Fibroblast of upper back skin (primary cell): ENCODE measurements around the gene CC2D2A.
"Not testable (repeated sequence)": the region's sequence is repeated elsewhere in the genome, so short reads cannot be mapped to it uniquely, and the experiment has no call there.

Source experiments
- DNase-seq: peaks from one replicate; pipeline ENCODE4 v3.0.0-alpha.2; 2013

Gene CC2D2A

DNA sequence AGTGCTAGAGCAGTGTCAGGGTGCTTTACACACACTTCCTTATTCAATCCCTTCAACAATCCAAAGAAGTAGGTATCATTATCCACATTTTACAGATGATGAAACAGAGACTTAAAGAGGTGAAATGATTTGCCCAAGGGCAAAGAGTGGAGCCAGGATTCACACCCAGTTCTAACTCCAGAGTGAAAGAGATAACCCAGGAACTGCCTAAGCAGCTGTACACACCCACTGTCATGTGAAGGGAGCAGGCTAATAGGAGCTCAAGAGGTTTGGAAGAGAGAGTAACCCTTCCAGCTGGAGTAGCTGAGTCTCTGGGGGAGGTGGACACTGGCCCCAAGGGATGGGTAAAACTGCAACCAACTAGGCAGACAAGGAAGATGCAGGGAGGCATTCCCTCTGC, 92.9 kb downstream of the CC2D2A start:
- no peak for DNase-seq

DNA sequence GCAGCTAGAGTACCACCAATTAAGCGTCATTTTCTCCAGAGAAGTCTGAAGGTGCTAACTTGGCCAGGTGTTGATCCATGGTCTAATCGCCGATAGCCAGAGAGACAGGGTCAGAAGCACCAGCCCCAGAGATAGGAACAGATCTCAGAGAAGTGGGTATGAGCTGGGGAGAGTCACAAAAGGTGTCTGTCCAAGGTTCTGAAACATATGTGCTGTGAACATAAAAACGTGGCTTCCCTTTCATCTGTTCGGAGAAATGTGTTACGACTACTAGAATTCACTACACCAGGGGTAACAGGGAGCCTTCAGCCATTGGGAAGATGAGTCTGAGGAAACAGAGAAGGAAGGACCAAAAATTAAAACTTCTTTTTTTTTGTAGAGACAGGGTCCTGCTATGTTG, 94.2 kb downstream of the CC2D2A start:
- DNase-seq: no peak

DNA sequence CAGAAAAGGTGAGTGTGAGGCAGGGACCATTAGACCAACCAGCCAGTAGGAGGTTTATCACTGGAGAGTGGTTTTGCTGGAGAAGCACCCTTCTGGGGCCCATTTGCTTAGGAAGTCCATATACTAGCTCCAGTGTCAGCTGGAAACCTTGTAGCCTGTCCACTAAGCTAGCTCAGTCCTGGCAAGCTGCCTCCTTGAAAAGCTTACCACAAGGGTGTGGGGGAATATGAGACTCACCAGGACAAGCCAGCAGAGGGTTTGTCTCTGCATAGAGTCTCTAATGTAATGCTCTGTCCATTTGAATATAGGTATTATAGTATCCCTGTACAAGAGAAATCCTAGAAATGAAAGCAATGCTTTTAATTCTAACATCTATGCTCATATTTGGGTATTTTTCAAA, 99.1 kb downstream of the CC2D2A start:
- no peak for DNase-seq

DNA sequence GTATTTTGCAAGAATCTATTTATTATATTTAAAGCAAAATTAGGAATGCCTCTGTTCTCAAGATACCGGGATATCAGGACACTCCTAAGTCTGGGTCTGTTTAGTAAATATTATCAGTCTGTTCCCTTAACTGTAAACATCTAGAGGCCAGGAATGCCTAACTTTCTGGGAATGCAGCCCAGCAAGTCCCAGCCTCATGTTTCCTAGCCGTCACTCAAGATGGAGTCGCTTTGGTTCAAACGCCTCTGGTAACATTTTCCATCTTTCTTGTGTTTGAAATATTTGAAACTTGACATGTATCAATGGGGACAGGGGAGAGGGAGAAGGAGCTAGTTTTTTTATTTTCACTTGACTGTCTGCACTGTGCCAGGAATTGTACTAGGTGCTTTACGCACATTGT, 100.1 kb downstream of the CC2D2A start:
- DNase-seq: no peak

DNA sequence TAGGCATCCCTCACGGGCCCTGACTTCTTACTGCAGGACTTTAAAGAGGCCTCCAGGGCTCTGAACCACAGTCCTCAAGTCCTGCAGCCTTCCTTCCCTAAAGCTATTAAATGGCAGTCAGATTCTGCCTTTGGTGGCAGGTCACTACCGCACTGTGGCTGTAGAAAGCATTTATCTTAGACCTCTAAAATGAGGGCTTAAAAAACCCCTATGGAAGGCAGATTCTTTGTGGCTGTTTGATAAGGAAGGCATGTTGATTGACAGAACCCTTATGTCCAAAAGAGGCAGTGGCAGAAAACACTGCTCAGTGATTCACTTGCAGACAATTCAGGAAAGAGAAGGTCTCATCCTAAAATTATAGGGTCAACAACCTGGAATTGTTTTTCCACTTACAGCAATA, 106.3 kb downstream of the CC2D2A start:
- DNase-seq: peak; percentile 16

DNA sequence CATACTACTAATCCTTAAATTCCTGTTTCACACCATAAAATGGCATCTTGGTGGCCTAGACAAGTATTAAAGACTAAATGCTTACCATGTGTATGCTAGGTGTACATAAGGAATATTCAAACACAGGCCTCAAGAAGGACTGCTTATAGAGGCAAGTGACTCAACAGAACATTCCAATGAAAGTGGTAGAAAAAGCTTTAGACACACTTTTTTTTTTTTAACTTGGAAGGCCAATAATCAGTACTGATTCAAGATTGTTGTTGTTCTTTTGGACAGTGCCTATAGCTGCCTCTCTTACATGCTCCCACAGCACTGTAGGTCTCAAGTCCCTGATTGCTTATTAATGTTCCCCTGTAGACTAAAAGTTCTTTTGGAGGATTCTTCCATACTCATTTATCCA, 107.8 kb downstream of the CC2D2A start:
- peak; percentile 33 for DNase-seq

DNA sequence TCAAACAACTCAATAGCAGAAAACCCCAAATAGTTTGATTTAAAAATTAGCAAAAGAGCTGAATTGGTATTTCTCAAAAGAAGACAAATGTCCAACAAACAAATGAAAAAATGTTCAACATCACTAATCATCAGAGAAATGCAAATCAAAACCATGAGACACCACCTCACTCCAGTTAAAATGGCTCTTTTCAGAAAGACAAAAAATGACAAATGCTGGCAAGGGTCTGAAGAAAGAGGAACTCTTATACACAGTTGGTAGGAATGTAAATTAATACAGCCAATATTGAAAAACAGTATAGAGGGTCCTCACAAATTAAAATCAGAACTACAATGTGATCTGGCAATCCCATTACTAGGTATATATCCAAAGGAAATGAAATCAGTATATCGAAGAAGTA, 115.1 kb downstream of the CC2D2A start:
- no peak for DNase-seq

DNA sequence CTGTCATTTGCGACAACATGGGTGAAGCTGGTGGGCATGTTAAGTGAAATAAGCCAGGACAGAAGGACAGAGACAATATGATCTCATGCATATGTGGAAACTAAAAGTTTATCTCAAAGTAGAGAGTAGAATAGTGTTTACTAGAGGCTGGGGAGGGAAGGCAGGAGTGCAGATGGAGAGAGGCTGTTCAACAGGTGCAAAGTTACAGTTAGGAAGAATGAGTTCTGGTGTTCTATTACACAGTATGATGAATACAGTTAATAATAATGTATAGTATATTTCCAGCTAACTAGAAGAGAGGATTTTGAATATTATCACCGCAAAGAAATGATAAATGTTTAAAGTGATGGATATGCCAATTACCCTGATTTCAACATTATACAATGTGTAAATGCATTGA, 115.6 kb downstream of the CC2D2A start:
- DNase-seq: no peak

DNA sequence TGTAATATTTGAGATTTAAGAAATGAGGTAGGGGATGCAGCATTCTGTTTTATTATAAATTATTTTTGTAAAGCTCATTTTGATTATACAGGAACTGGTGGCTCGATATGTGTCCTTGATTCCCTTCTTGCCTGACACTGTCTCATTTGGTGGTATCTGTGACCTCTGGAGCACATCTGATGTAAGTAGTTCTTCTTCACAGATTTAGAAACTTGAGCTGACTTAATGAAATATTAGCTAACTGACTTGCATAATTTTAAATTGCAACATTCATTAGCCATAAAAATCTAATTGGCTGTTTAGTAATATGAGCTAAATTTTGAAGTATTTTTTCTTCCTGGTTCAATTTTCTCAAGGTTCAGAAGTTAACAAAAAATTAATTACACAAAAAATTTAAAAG, 116.4 kb downstream of the CC2D2A start:
- DNase-seq: no peak

DNA sequence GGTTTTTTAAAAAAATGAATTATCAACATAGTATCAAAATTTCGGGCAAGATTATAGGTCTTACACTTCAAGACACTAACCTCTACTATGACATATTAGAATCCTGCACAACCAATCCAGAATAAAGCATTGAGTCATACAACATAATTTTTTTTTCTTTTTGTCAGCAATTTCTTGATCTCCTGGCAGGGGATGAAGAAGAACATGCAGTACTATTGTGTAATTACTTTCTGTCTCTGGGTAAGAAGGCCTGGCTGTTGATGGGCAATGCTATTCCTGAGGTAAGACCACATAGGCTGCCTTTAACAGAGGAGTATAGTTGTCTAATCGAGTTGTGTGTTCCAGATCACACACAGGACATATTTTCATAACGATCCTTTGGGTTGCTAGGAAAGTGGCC, 118.0 kb downstream of the CC2D2A start:
- DNase-seq: no peak

DNA sequence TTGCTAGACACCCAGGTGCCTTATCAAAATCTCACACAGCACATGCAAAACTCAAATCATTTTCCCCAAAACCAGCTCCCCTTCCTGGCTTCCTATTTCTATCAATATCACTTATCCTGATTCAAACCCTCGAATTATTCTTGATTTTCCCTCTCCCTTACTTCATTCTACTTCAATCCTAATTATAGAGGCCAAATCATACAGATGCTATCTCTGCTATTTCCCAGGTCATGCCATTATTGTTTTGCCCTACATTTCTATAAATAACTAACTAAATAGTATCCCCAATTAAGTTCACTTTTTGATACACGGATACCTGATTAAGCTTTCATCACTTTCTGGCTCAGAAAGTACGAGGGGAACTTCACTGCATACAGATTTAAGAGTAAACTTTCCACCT, 123.1 kb downstream of the CC2D2A start:
- no peak for DNase-seq

DNA sequence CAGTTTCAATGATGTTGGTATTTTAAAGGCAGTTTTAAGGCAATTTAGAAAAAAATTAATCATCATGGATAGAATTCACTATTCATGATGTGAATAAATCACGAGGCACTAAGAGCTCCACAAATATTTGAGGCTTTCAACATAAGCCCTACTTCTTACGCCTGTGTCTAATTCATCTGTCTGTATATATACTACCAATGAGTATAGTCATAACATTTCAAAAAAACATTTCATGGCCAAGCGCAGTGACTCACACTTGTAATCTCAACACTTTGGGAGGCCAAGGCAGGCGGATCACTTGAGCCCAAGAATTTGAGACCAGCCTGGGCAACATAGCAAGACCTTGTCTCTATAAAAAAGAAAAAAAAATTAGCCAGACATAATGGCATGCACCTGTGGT, 129.0 kb downstream of the CC2D2A start:
- peak; percentile 49 for DNase-seq

DNA sequence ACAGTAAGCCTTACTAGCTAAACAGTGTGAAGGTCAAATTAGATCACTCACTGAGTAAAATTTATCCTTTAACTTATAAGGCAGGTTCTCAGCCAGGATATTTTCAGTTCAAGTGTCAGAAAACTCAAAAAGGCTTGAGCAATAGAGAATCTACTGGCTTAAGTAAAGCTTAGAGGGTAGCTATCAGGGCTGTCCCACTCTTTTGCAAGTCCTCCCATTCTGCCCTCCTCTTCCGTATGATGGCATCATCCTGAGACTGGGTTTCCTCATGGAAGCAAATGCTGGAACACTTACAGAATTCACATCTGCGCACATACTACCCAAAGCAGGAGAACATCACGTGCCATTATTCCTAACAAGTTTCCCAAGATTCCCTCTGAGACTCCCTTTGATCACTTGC, 130.5 kb downstream of the CC2D2A start:
- no peak for DNase-seq

DNA sequence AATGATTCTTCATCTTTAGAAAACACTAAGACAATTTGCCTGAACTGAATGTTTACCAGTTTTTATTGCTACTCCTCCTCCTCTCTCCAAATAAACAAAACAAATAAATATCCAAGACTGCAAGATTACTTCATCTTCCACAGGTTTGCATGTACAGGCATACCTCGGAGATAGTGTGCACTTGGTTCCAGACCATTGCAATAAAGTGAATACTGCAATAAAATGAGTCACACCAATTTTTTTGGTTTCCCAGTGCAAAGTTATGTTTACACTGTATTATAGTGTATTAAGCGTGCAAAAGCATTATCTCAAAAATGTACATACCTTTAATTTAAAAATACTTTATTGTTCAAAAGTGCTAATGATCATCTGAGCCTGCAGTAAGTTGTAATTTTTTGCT, 132.2 kb downstream of the CC2D2A start:
- no peak for DNase-seq

DNA sequence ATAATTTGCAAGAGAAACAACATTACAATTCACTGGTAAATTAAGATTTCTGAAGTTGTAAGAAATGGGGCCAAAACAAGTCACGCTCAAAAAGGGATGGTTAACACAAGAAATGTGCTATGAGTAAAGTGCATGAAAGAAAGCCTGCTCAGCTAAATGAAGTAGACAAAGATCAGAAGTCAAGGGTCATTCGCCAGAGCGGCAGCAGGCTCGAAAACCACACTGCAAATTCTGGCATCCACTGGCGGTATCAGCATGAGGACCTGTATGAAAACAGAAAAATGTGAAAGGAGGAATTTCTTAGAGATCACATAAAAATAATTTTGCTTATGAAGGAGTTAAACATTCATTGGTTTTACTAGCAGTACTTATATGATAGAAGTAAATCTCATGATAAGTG, 135.9 kb downstream of the CC2D2A start:
- no peak for DNase-seq

DNA sequence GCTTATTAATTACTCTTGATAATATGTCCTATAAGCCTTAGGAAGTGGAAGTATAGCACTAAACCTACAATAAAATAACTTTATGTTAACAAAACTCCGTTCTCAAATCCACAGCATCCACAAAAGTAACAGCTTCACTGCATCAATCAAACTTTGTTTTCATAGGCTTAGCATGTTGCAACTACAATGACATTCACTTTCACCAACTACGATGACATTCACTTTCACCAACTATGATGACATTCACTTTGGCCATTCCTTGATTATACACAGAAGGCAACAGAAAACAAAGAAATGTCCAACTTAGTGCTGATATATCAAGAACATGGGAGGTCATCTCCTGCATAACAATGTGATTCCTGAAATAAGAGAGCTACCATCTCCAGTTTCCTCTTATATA, 141.2 kb downstream of the CC2D2A start:
- no peak for DNase-seq

DNA sequence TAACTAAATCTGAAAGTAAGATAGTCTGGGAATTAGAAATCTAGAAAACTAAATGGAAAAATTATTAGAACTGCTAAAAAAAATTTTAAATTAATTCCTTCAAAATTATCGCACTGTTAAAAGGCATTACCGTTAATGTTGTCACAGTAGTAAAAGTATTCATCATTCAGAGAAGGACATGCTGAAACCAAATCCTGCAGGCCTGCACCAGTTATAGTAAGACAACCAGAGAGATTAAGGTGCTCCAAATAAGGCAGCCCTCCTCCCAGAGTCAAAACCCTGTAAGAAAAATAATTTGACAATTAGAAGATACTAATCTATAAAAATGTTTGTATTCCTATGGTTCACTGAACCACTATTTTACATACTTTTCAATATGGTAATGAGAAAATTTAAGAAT, 142.5 kb downstream of the CC2D2A start:
- no peak for DNase-seq

DNA sequence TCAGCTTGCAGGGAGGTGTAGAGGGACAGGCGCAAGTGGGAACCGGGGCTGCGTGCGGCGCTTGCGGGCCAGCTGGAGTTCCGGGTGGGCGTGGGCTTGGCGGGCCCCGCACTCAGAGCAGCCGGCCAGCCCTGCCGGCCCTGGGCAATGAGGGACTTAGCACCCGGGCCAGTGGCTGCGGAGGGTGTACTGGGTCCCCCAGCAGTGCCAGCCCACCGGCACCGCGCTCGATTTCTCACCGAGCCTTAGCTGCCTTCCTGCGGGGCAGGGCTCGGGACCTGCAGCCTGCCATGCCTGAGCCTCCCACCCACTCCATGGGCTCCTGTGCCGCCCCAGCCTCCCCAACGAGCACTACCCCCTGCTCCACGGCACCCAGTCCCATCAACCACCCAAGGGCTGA, 145.2 kb downstream of the CC2D2A start:
- DNase-seq: not testable (repeated sequence)

DNA sequence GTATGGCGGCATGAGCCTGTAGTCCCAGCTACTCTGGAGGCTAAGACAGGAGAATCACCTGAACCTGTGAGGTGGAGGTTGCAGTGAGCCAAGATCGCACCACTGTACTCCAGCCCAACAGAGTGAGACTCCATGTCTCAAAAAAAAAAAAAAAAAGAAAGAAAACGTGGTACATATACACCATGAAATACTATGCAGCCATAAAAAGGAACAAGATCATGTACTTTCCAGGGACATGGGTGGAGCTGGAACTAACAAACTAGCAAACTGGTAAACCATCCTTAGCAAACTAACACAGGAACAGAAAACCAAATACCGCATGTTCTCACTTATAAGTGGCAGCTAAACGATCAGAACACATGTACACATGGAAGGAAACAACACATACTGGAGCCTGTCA, 147.7 kb downstream of the CC2D2A start:
- not testable (repeated sequence) for DNase-seq

DNA sequence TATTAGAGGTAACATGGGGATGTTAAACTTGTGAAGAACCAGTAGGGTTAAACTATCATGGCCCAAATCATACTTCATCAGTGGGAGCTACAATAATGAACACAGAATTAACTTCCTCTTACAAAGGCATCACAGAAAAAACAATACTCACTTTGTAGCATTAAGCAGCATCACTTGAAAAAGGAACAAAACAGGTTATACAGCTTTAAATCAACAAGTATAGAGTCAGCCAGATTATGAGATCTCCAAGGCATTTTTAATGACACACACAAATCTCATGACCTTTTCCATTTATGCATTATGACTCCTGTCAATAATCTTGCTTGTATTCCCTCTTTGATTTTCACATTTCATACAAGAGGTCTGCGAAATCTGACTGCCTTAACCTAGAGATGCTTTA, 167.1 kb downstream of the CC2D2A start:
- no peak for DNase-seq

DNA sequence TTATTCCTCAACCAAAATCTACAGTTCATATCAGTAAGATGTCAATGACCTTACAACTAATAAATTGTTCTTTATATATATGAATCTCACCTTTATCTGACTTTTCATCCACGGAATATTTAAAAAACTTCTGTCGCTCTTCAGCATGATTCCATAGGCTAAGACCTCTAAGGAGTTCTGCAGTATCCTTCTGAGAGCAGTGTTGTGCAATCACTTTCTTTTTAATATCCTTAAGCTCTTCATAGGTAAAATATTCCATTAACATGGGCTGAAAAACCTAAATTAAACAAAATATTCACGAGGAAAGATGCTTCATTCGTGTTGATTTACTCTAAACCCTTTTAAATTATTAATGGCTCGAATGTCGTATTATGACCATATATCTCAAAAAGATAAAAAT, 168.7 kb downstream of the CC2D2A start:
- no peak for DNase-seq

DNA sequence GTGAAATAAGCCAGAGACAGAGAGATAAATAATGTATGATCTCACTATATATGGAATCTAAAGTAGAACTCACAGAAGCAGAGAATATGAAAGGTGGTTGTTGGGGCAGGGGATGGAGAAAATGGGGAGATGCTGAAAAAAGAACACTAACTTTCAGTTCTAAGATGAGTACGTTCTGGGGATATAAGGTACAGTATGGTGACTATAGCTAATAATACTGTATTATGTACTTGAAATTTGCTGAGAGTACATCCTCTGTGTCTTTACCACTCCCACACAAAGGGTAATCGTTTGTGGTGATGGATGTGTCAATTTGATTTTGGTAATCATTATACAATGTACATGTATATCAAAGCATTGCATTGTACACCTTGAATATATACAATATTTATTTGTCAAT, 178.9 kb downstream of the CC2D2A start:
- no peak for DNase-seq

DNA sequence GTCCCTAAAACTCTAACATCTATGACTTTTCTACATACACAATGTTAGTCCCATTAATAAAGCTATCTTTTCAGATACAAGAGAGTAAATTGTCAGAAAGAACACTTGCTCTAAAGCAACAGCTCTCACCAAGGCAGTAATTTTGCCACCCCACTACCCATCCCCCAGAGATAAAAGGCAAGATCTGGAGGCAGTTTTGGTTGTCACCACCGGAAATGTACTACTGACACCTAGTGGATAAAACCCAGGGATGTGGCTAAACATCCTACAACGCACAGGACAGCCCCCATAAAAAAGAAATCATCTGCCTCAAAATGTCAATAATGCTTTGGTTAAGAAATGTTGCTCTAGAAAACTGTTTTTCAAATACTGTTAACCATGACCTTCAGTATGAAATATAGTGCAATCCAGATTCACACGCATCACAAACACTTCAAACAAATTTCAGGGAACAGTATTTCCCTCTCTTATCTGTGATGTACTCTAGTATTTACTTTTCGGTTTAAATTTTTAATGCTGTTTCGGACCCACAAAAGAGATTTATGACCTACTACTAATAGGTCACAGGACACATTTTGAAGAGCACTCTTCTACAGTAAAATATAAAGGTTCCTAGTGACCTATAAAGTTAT, 180.3 kb downstream of the CC2D2A start:
- peak; percentile 61 for DNase-seq
